ENCODE results near the gene SCGB3A2. TPM values are rescaled to one million over a fixed set of nuclear protein-coding genes. Genes with fewer than 3 reads are reported as not detected.

SCGB3A2 gene
- total and polyA plus RNA-seq, 2 of the 8 experiments (the other 6 are each of a cell fraction or from before 2014, with no cell fraction given) = 47.1 to 63.6 TPM

DNA sequence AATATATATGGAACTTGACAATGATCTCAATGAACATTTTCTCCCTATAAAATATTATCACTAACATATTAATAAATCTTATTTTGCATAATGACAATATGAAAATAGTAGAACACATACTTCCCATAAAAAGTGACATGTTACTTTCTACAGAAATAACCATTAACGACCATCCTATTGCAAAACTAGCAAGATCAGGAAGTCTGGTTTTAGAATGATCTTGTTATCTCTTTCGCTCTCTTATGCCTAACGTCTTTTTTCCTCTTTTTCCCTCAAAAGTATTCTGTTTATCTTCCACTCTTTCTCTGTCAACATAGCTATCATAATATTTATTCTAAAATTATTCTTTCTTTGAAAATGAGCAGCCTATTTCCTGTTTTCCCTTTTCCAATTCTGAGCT lies 49.4 kb downstream of the SCGB3A2 start:
- ChIA-PET POLR2A (ENCODE audit: partially characterized antibody) (interaction anchor here (0.9 to 17.1 kb wide), 3 partner anchors 46 to 72 kb away, joined by 3 to 249 read pairs (median 9); no protein-coding TSS in a partner anchor), CTCF (ENCODE audit: partially characterized antibody) (interaction anchor here (10.7 kb wide), 1 partner anchor 71 kb away, joined by 126 read pairs; no protein-coding TSS in a partner anchor)
- Histone ChIP-seq H3K79me2 (ENCODE audit: control insufficient read depth in 1 of 2, insufficient read depth in 2 of 2, low read length in 2 of 2) (no peaks in the 10 kb centered on the region), H3K27ac (ENCODE audit: low read depth, low read length) (no peak overlapping the region), H2BK5ac (ENCODE audit: low read depth, low read length) (no peak overlapping the region), H4K91ac (replicated peaks; ENCODE audit: insufficient read length, low read length) (no peak overlapping the region), H3K4me2 (ENCODE audit: insufficient read depth in 1 of 2, low read depth in 2 of 2, low read length in 2 of 2) (no peak overlapping the region), H3K79me1 (ENCODE audit: low read depth, low read length) (no peaks in the 10 kb centered on the region), H3K4me3 (ENCODE audit: extremely low read depth in 1 of 4, insufficient read depth in 2 of 4, low read depth in 3 of 4, low read length in 4 of 4) (no peak overlapping the region), H2BK120ac (replicated peaks; ENCODE audit: low read depth, low read length) (no peak overlapping the region), H3K9ac (replicated peaks in 1 of 4; ENCODE audit: extremely low read depth in 1 of 4, low read depth in 3 of 4, low read length in 3 of 4) (no peak overlapping the region), H2AK5ac (ENCODE audit: low read depth, low read length) (no peak overlapping the region), H2BK12ac (ENCODE audit: low read depth, low read length) (no peak overlapping the region), H3K56ac (replicated peaks; ENCODE audit: insufficient read length, low read depth, low read length) (no peak overlapping the region), H3K14ac (ENCODE audit: insufficient read length) (no peak overlapping the region), H4K5ac (ENCODE audit: insufficient read length, low read depth, low read length) (no peak overlapping the region), H2BK20ac (ENCODE audit: low read length) (no peak overlapping the region), H3K23ac (ENCODE audit: insufficient read length) (no peak overlapping the region), H3K4me1 (replicated peaks in 1 of 4; ENCODE audit: control insufficient read depth in 3 of 4, insufficient read depth in 4 of 4, low read length in 3 of 4) (0 out of 7 replicates have a peak, but pooled peaks cover 0 to 3% (median 0%) of the 10 kb centered on the region in 4 experiments), H3K36me3 (ENCODE audit: control insufficient read depth in 2 of 4, insufficient read depth in 4 of 4, low read length in 3 of 4) (no peaks in the 10 kb centered on the region), H3K9me3 (ENCODE audit: insufficient read depth in 2 of 2, low read depth in 1 of 2, low read length in 1 of 2) (no peaks in the 10 kb centered on the region), H3K27me3 (replicated peaks in 1 of 4; ENCODE audit: control insufficient read depth in 3 of 4, extremely low read depth in 1 of 4, insufficient read depth in 3 of 4, low read length in 3 of 4) (no peaks in the 10 kb centered on the region), H2BK15ac (ENCODE audit: low read length) (no peak overlapping the region), H2AFZ (ENCODE audit: low read length) (no peak overlapping the region), H4K20me1 (replicated peaks in 1 of 2; ENCODE audit: control insufficient read depth in 1 of 2, insufficient read depth in 2 of 2, low read length in 2 of 2) (no peaks in the 10 kb centered on the region), H3K18ac (ENCODE audit: extremely low read depth, low read length) (no peak overlapping the region), H3K4ac (replicated peaks; ENCODE audit: insufficient read length, low read depth, low read length) (no peak overlapping the region), H3K23me2 (ENCODE audit: low read depth, low read length) (no peaks in the 10 kb centered on the region), H4K8ac (ENCODE audit: extremely low read depth, insufficient read depth, low read length) (no peak overlapping the region)
- no peak for FAIRE-seq
- WGBS, 2 experiments (ENCODE audit: extremely low coverage in 1 of 2, insufficient coverage in 1 of 2, insufficient read length in 1 of 2, insufficient replicate concordance in 2 of 2, low coverage in 1 of 2, low lambda C conversion rate in 2 of 2, missing lambda C conversion rate in 1 of 2) = 82% methylated on average over 3 of the region's 3 CpGs; no CpG with 5 or more reads in 1 of the 2 experiments
- no peak for TF ChIP-seq GABPA (IDR thresholded peaks at IDR 0.05; ENCODE audit: borderline replicate concordance, insufficient read depth, low read length)
- TF ChIP-seq ASH2L (IDR thresholded peaks at IDR 0.05; ENCODE audit: low read length) = no peak
- TF ChIP-seq HDAC6 (IDR thresholded peaks at IDR 0.05; ENCODE audit: low read depth, low read length) = no peak
- TF ChIP-seq TAF7 (optimal IDR thresholded peaks at IDR 0.05; ENCODE audit: borderline replicate concordance, low read depth, low read length) = no peak
- no peak for TF ChIP-seq SP2 (IDR thresholded peaks at IDR 0.05; ENCODE audit: low read length)
- TF ChIP-seq SP4 (IDR thresholded peaks at IDR 0.05; ENCODE audit: low read length) = no peak
- no peak for DNase-seq (ENCODE audit: low read depth in 1 of 2, low spot score in 2 of 2)
